ENCODE results near the gene CACNA2D3. TPM values are rescaled to one million over a fixed set of nuclear protein-coding genes. Genes with fewer than 3 reads are reported as not detected.

CACNA2D3 gene
- polyA plus RNA-seq, 1 donor from 2014 or later = 26.2 TPM

GRCh38 chr3:55014081-55014480 lies 891.7 kb downstream of the CACNA2D3 start:
- Histone ChIP-seq H3F3A (ENCODE audit: insufficient read depth, low read length, poor library complexity, severe bottlenecking) (no peaks in the 10 kb centered on the region), H3K4me2 (ENCODE audit: low read length) (no peak overlapping the region), H3K9ac (ENCODE audit: low read length) (no peak overlapping the region), H3K9me3 (ENCODE audit: low read length) (no peaks in the 10 kb centered on the region), H3K36me3 (ENCODE audit: insufficient read depth, low read length) (no peaks in the 10 kb centered on the region), H3K9me2 (ENCODE audit: insufficient read depth, low read length) (no peaks in the 10 kb centered on the region), H3K4me3 (ENCODE audit: low read length) (no peak overlapping the region), H3K79me2 (replicated peaks; ENCODE audit: insufficient read depth, low read length) (no peaks in the 10 kb centered on the region), H2AFZ (ENCODE audit: low read depth, low read length) (no peak overlapping the region), H3K27ac (ENCODE audit: low read length) (no peak overlapping the region), H4K20me1 (ENCODE audit: insufficient read depth) (no peaks in the 10 kb centered on the region), H3K27me3 (ENCODE audit: insufficient read depth, low read depth, low read length) (no peaks in the 10 kb centered on the region)
- TF ChIP-seq MXI1 (conservative IDR thresholded peaks at IDR 0.05; ENCODE audit: poor library complexity, severe bottlenecking) (no peak), CTCF (IDR thresholded peaks at IDR 0.05; ENCODE audit: poor library complexity, severe bottlenecking) (no peak), SMC3 (conservative IDR thresholded peaks at IDR 0.05; ENCODE audit: poor library complexity) (no peak), EP300 (conservative IDR thresholded peaks at IDR 0.05; ENCODE audit: poor library complexity, severe bottlenecking) (no peak), TAF1 (IDR thresholded peaks at IDR 0.05; ENCODE audit: low read depth) (no peak)

- Histone ChIP-seq H3K9ac (ENCODE audit: low read length) (no peak overlapping the region), H3K4me3 (ENCODE audit: low read length) (no peak overlapping the region), H3K27ac (ENCODE audit: low read length) (no peak overlapping the region), H3K4me2 (ENCODE audit: low read length) (no peak overlapping the region), H2AFZ (ENCODE audit: low read depth, low read length) (no peak overlapping the region), H4K20me1 (ENCODE audit: insufficient read depth) (no peaks in the 10 kb centered on the region), H3K27me3 (ENCODE audit: insufficient read depth, low read depth, low read length) (no peaks in the 10 kb centered on the region), H3K79me2 (replicated peaks; ENCODE audit: insufficient read depth, low read length) (no peaks in the 10 kb centered on the region), H3K9me3 (ENCODE audit: low read length) (no peaks in the 10 kb centered on the region), H3K9me2 (ENCODE audit: insufficient read depth, low read length) (no peaks in the 10 kb centered on the region), H3K36me3 (ENCODE audit: insufficient read depth, low read length) (no peaks in the 10 kb centered on the region), H3F3A (ENCODE audit: insufficient read depth, low read length, poor library complexity, severe bottlenecking) (no peaks in the 10 kb centered on the region)
- TF ChIP-seq POLR2AphosphoS5 (IDR thresholded peaks at IDR 0.05) (no peak), RAD21 (conservative IDR thresholded peaks at IDR 0.05) (no peak), CTCF (IDR thresholded peaks at IDR 0.05; ENCODE audit: poor library complexity, severe bottlenecking) (no peak)
These were observed 892.6 kb downstream of the CACNA2D3 start for GRCh38 chr3:55014906-55015305.

- Histone ChIP-seq H3K4me2 (ENCODE audit: low read length) (no peak overlapping the region), H3K27me3 (ENCODE audit: insufficient read depth, low read depth, low read length) (no peaks in the 10 kb centered on the region), H3K4me3 (ENCODE audit: low read length) (no peak overlapping the region), H2AFZ (ENCODE audit: low read depth, low read length) (no peak overlapping the region), H3K9me2 (ENCODE audit: insufficient read depth, low read length) (no peaks in the 10 kb centered on the region), H3K27ac (ENCODE audit: low read length) (no peak overlapping the region), H3F3A (ENCODE audit: insufficient read depth, low read length, poor library complexity, severe bottlenecking) (no peaks in the 10 kb centered on the region), H3K36me3 (ENCODE audit: insufficient read depth, low read length) (no peaks in the 10 kb centered on the region), H3K9me3 (ENCODE audit: low read length) (no peaks in the 10 kb centered on the region), H3K79me2 (replicated peaks; ENCODE audit: insufficient read depth, low read length) (no peaks in the 10 kb centered on the region), H4K20me1 (ENCODE audit: insufficient read depth) (no peaks in the 10 kb centered on the region), H3K9ac (ENCODE audit: low read length) (no peak overlapping the region)
- no peak for TF ChIP-seq RAD21 (conservative IDR thresholded peaks at IDR 0.05)
- no peak for TF ChIP-seq TAF1 (IDR thresholded peaks at IDR 0.05; ENCODE audit: low read depth)
- TF ChIP-seq POLR2AphosphoS5 (IDR thresholded peaks at IDR 0.05) = no peak
- no peak for TF ChIP-seq REST (IDR thresholded peaks at IDR 0.05; ENCODE audit: borderline replicate concordance)
- no peak for TF ChIP-seq MXI1 (conservative IDR thresholded peaks at IDR 0.05; ENCODE audit: poor library complexity, severe bottlenecking)
- no peak for TF ChIP-seq SMC3 (conservative IDR thresholded peaks at IDR 0.05; ENCODE audit: poor library complexity)
- TF ChIP-seq EP300 (conservative IDR thresholded peaks at IDR 0.05; ENCODE audit: poor library complexity, severe bottlenecking) = no peak
- TF ChIP-seq EZH2 (IDR thresholded peaks at IDR 0.05; ENCODE audit: borderline replicate concordance, insufficient read depth, low read length, poor library complexity, severe bottlenecking) = no peak
- TF ChIP-seq CTCF (IDR thresholded peaks at IDR 0.05; ENCODE audit: poor library complexity, severe bottlenecking) = no peak
These were observed 895.5 kb downstream of the CACNA2D3 start for GRCh38 chr3:55017876-55018275.

Measured in neural cell (in vitro differentiated cells).